DND-41 (cell line): Measurements from ENCODE around the gene SORCS1.

ENCODE experiments used
- ATAC-seq: fragments of 200-7000 bp; cut with Tn5 transposase; 3 replicates; pipeline ENCODE4 v1.9.1; 2021; ENCODE audit warnings: low read depth; ENCODE audit not compliant: insufficient read depth
- DNase-seq: peaks from one replicate; pipeline ENCODE4 v3.0.0-alpha.2; 2020
- H2AFZ ChIP-seq: 2 replicates; pipeline ENCODE4 v1.6.0; 2012; ENCODE audit warnings: low read depth, low read length
- H3K27ac ChIP-seq: 2 replicates; pipeline ENCODE4 v1.5.1; 2012; ENCODE audit warnings: low read length, inconsistent platforms
- H3K27me3 ChIP-seq: fragments of 200-600 bp; sonication (generic); 2 replicates; pipeline ENCODE4 v1.6.0; 2012; ENCODE audit warnings: low read length, mild to moderate bottlenecking, inconsistent platforms; ENCODE audit not compliant: insufficient read depth, poor library complexity
- H3K36me3 ChIP-seq: 2 replicates; pipeline ENCODE4 v1.5.1; 2012; ENCODE audit warnings: low read length, inconsistent platforms; ENCODE audit not compliant: insufficient read depth
- H3K4me1 ChIP-seq: 2 replicates; pipeline ENCODE4 v1.5.1; 2012; ENCODE audit warnings: mild to moderate bottlenecking, low read length; ENCODE audit not compliant: insufficient read depth
- H3K4me2 ChIP-seq: 2 replicates; pipeline ENCODE4 v1.6.0; 2012; ENCODE audit warnings: mild to moderate bottlenecking, moderate library complexity, low read length, inconsistent platforms; ENCODE audit not compliant: insufficient read depth
- H3K4me3 ChIP-seq, 2 experiments: fragments of 200-600 bp in 1 of 2; shearing (Covaris generic) in 1 of 2; 2 replicates each; pipeline ENCODE4 v1.5.1; 2012 to 2016; ENCODE audit warnings: inconsistent platforms in 2 of 2, low read length in 2 of 2, mild to moderate bottlenecking in 2 of 2, low read depth in 1 of 2, moderate library complexity in 1 of 2
- H3K79me2 ChIP-seq: 2 replicates; pipeline ENCODE4 v1.6.0; 2012; ENCODE audit warnings: low read length, inconsistent platforms; ENCODE audit not compliant: insufficient read depth
- H3K9ac ChIP-seq: 2 replicates; pipeline ENCODE4 v1.6.0; 2012; ENCODE audit warnings: low read depth, mild to moderate bottlenecking, inconsistent platforms, low read length, moderate library complexity
- H3K9me3 ChIP-seq: 2 replicates; pipeline ENCODE4 v1.5.1; 2012; ENCODE audit warnings: low read length, moderate library complexity, mild to moderate bottlenecking, inconsistent platforms; ENCODE audit not compliant: insufficient read depth, severe bottlenecking
- H4K20me1 ChIP-seq: 2 replicates; pipeline ENCODE4 v1.6.0; 2012; ENCODE audit warnings: low read length; ENCODE audit not compliant: insufficient read depth
- EZH2 ChIP-seq: IDR thresholded peaks from 3 replicates; pipeline ENCODE4 v1.6.1; 2012; ENCODE audit warnings: borderline replicate concordance, low read depth, mild to moderate bottlenecking, moderate library complexity, low read length, inconsistent platforms; ENCODE audit not compliant: severe bottlenecking
- TF ChIP-seq, protein P1 (sequence below): IDR thresholded peaks from 2 replicates; pipeline ENCODE4 v1.5.1; 2012; ENCODE audit warnings: borderline replicate concordance, low read length, moderate library complexity, mild to moderate bottlenecking; ENCODE audit not compliant: poor library complexity, severe bottlenecking; ENCODE audit errors: extremely low read depth

SORCS1 gene

GRCh38 chr10:106919871-106920282 lies 244.6 kb downstream of the SORCS1 start:
- TF ChIP-seq, protein P1, sequence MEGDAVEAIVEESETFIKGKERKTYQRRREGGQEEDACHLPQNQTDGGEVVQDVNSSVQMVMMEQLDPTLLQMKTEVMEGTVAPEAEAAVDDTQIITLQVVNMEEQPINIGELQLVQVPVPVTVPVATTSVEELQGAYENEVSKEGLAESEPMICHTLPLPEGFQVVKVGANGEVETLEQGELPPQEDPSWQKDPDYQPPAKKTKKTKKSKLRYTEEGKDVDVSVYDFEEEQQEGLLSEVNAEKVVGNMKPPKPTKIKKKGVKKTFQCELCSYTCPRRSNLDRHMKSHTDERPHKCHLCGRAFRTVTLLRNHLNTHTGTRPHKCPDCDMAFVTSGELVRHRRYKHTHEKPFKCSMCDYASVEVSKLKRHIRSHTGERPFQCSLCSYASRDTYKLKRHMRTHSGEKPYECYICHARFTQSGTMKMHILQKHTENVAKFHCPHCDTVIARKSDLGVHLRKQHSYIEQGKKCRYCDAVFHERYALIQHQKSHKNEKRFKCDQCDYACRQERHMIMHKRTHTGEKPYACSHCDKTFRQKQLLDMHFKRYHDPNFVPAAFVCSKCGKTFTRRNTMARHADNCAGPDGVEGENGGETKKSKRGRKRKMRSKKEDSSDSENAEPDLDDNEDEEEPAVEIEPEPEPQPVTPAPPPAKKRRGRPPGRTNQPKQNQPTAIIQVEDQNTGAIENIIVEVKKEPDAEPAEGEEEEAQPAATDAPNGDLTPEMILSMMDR: no peak
- TF ChIP-seq EZH2: no peak
- ATAC-seq (no peak), DNase-seq (no peak)
- H4K20me1 ChIP-seq: no peaks in the 10 kb centered on the region
- no peak overlapping the region for H3K4me2 ChIP-seq
- H3K9ac ChIP-seq: no peak overlapping the region
- H2AFZ ChIP-seq: no peak overlapping the region
- no peak overlapping the region for H3K27ac ChIP-seq
- no peaks in the 10 kb centered on the region for H3K79me2 ChIP-seq
- no peak overlapping the region for H3K4me3 ChIP-seq
- no peaks in the 10 kb centered on the region for H3K27me3 ChIP-seq
- no peaks in the 10 kb centered on the region for H3K4me1 ChIP-seq
- H3K36me3 ChIP-seq: no peaks in the 10 kb centered on the region
- H3K9me3 ChIP-seq: no peaks in the 10 kb centered on the region

- Histone ChIP-seq H4K20me1 (no peaks in the 10 kb centered on the region), H3K9ac (no peak overlapping the region), H2AFZ (no peak overlapping the region), H3K27ac (no peak overlapping the region), H3K36me3 (no peaks in the 10 kb centered on the region), H3K4me2 (no peak overlapping the region), H3K4me1 (no peaks in the 10 kb centered on the region), H3K4me3 (no peak overlapping the region), H3K27me3 (no peaks in the 10 kb centered on the region), H3K9me3 (no peaks in the 10 kb centered on the region), H3K79me2 (no peaks in the 10 kb centered on the region)
- no peak for ATAC-seq
- TF ChIP-seq, protein P1: no peak
- TF ChIP-seq EZH2: no peak
- DNase-seq: no peak
Observed at GRCh38 chr10:106917452-106918055, 247.0 kb downstream of the SORCS1 start.

GRCh38 chr10:106914016-106914415 lies 250.5 kb downstream of the SORCS1 start:
- Histone ChIP-seq H3K27me3 (no peaks in the 10 kb centered on the region), H3K4me3 (no peak overlapping the region), H3K79me2 (no peaks in the 10 kb centered on the region), H3K4me1 (no peaks in the 10 kb centered on the region), H4K20me1 (no peaks in the 10 kb centered on the region), H3K9me3 (no peaks in the 10 kb centered on the region), H3K27ac (no peak overlapping the region), H3K36me3 (no peaks in the 10 kb centered on the region), H2AFZ (no peak overlapping the region), H3K9ac (no peak overlapping the region), H3K4me2 (no peak overlapping the region)
- ATAC-seq (no peak), DNase-seq (no peak)
- TF ChIP-seq EZH2: no peak
- TF ChIP-seq, protein P1: no peak
